Activated naive CD8-positive, alpha-beta T cell treated with anti-CD3 and anti-CD28 coated beads, Interleukin-2, amount 50 U/mL, for 16 hours (primary cell): ENCODE data around the gene COMMD2.

Experiments
- DNase-seq: peaks from one replicate; pipeline ENCODE4 v3.0.0-alpha.2; 2020; ENCODE audit warnings: low read depth, low spot score

The COMMD2 gene

GRCh38 chr3:149702691-149703441 lies 49.4 kb downstream of the COMMD2 start:
- DNase-seq: no peak

- DNase-seq: no peak
Measured at GRCh38 chr3:149701977-149702350, 50.3 kb downstream of the COMMD2 start.

GRCh38 chr3:149701206-149701976 lies 50.9 kb downstream of the COMMD2 start:
- DNase-seq: no peak
